Measurements from ENCODE around the gene RNF39. TPM values are rescaled to one million over a fixed set of nuclear protein-coding genes. Genes with fewer than 3 reads are reported as not detected.

RNF39 gene
- total RNA-seq, 1 experiment from 2014 or later, result not detected

- ChIA-PET CTCF (no interaction called here), POLR2A (ENCODE audit: low non-redundant PET) (no interaction called here)
- BruUV-seq (replicated peaks), result no TSS peak
- Histone ChIP-seq H3K36me3 (ENCODE audit: insufficient read depth, low read length, poor library complexity, severe bottlenecking) (no peaks in the 10 kb centered on the region), H3K4me1 (ENCODE audit: insufficient read depth, low read length, poor library complexity, severe bottlenecking) (peaks cover 9% of the 10 kb centered on the region), H3K9me3 (ENCODE audit: low read depth, low read length, poor library complexity, severe bottlenecking) (no peaks in the 10 kb centered on the region), H3K4me3 (ENCODE audit: low read depth, low read length, poor library complexity, severe bottlenecking) (no peak overlapping the region), H3K27ac (ENCODE audit: low read depth, low read length, poor library complexity, severe bottlenecking) (no peak overlapping the region), H3K27me3 (replicated peaks; ENCODE audit: insufficient read depth, low read depth, low read length, poor library complexity) (no peaks in the 10 kb centered on the region)
- DNase-seq (ENCODE audit: low spot score), result no peak
- TF ChIP-seq EZH2 (IDR thresholded peaks at IDR 0.05; ENCODE audit: borderline replicate concordance, low read depth, low read length, poor library complexity, severe bottlenecking) (no peak), CTCF (conservative IDR thresholded peaks at IDR 0.05; ENCODE audit: low read depth, low read length) (no peak)
- intact Hi-C loops (cut with micrococcal nuclease; ENCODE audit: unreplicated experiment), result no loop called here
These were observed 31.8 kb downstream of the RNF39 start for GRCh38 chr6:30043744-30044143.

- intact Hi-C loops (cut with micrococcal nuclease; ENCODE audit: unreplicated experiment), result no loop called here
- no peak overlapping the region for H3K27ac ChIP-seq (ENCODE audit: low read depth, low read length, poor library complexity, severe bottlenecking)
- DNase-seq (ENCODE audit: low spot score), result no peak
- no TSS peak for BruUV-seq (replicated peaks)
- no peak overlapping the region for H3K4me3 ChIP-seq (ENCODE audit: low read depth, low read length, poor library complexity, severe bottlenecking)
- peaks cover 9% of the 10 kb centered on the region for H3K4me1 ChIP-seq (ENCODE audit: insufficient read depth, low read length, poor library complexity, severe bottlenecking)
- H3K27me3 ChIP-seq (replicated peaks; ENCODE audit: insufficient read depth, low read depth, low read length, poor library complexity), result no peaks in the 10 kb centered on the region
- no peaks in the 10 kb centered on the region for H3K9me3 ChIP-seq (ENCODE audit: low read depth, low read length, poor library complexity, severe bottlenecking)
- TF ChIP-seq CTCF (conservative IDR thresholded peaks at IDR 0.05; ENCODE audit: low read depth, low read length), result no peak
- no peak for TF ChIP-seq EZH2 (IDR thresholded peaks at IDR 0.05; ENCODE audit: borderline replicate concordance, low read depth, low read length, poor library complexity, severe bottlenecking)
- H3K36me3 ChIP-seq (ENCODE audit: insufficient read depth, low read length, poor library complexity, severe bottlenecking), result no peaks in the 10 kb centered on the region
- ChIA-PET POLR2A (ENCODE audit: low non-redundant PET) (no interaction called here), CTCF (no interaction called here)
These were observed 32.7 kb downstream of the RNF39 start for GRCh38 chr6:30042914-30043313.

GRCh38 chr6:30042476-30042875, 33.1 kb downstream of the RNF39 start:
- Histone ChIP-seq H3K9me3 (ENCODE audit: low read depth, low read length, poor library complexity, severe bottlenecking) (no peaks in the 10 kb centered on the region), H3K27me3 (replicated peaks; ENCODE audit: insufficient read depth, low read depth, low read length, poor library complexity) (no peaks in the 10 kb centered on the region), H3K36me3 (ENCODE audit: insufficient read depth, low read length, poor library complexity, severe bottlenecking) (no peaks in the 10 kb centered on the region), H3K27ac (ENCODE audit: low read depth, low read length, poor library complexity, severe bottlenecking) (no peak overlapping the region), H3K4me1 (ENCODE audit: insufficient read depth, low read length, poor library complexity, severe bottlenecking) (peaks cover 9% of the 10 kb centered on the region), H3K4me3 (ENCODE audit: low read depth, low read length, poor library complexity, severe bottlenecking) (no peak overlapping the region)
- TF ChIP-seq EZH2 (IDR thresholded peaks at IDR 0.05; ENCODE audit: borderline replicate concordance, low read depth, low read length, poor library complexity, severe bottlenecking) (no peak), CTCF (conservative IDR thresholded peaks at IDR 0.05; ENCODE audit: low read depth, low read length) (no peak)
- BruUV-seq (replicated peaks), result no TSS peak
- CTCF ChIA-PET, result no interaction called here
- DNase-seq (ENCODE audit: low spot score), result no peak
- POLR2A ChIA-PET (ENCODE audit: low non-redundant PET), result no interaction called here
- intact Hi-C loops (cut with micrococcal nuclease; ENCODE audit: unreplicated experiment), result no loop called here
